GM19238 (cell line): ENCODE results near the gene PCLO.
"Not testable (repeated sequence)": the region's sequence is repeated elsewhere in the genome, so short reads cannot be mapped to it uniquely, and the experiment has no call there.

ENCODE experiments used
- DNase-seq: peaks from one replicate; pipeline ENCODE4 v3.0.0; 2011; ENCODE audit warnings: low spot score; ENCODE audit not compliant: insufficient read length

PCLO gene

DNA sequence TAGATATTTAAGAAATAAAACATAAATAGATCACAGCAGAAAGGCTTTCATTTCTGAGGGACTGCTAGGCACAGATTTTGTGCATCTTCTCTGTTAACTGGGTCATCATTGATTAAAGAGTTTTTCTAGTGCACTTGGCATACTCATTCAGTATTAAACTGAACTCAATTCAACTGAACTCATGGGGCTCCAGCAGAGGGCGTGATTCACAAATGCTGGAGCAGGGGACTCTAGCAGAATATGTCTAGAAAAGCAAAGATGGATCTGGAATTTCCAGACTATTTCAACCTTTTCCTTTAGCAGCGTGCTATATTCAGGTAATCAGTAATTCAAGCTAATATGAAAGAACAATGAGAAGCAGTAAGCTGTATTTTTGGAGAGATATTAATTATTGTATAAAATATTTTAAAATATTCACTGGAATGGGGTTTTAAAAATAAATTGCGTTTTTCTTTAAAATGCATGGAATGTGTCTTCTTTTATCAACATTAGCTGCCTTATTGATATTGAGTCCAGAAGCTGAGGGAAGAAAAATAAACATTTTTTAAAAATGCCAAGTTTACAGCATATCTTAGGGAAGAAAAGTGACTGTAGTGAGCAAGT lies 422.3 kb downstream of the PCLO start:
- no peak for DNase-seq

DNA sequence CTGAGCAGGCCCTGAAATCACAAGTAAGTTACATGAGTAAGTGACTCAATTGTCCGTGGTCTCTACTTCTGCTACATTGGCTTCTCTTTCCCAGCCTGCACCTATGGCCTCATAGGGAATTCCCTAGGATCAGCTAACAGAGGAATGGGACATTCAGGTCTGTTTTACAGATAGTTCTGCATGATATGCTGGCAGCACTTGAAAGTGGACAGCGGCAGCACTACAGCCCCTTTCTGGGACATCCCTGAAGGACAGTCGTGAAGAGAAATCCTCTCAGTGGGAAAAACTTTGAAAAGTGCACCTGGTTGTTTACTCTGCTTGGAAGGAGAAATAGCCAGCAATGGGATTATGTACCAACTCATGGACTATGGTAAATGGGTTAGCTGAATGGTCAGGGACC lies 426.1 kb downstream of the PCLO start:
- DNase-seq, result no peak

DNA sequence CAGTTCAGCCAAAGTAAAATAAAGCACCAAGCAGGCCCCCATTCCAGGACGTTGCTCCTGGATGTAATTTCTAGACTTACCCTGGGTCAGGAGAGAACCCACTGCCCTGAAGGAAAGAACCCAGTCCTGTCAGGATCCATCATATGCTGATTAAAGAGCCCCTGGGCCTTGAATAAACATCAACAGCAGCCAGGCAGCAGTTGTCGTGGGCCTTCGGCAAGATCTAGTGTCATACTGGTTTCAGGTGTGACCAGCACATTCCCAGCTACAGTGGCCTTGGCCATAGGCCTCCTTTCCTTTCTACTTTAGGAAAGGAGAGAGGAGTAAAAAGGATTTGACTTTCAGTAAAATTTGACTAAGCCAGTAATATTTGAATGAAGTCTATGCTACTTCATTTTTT lies 430.0 kb downstream of the PCLO start:
- DNase-seq, result no peak

DNA sequence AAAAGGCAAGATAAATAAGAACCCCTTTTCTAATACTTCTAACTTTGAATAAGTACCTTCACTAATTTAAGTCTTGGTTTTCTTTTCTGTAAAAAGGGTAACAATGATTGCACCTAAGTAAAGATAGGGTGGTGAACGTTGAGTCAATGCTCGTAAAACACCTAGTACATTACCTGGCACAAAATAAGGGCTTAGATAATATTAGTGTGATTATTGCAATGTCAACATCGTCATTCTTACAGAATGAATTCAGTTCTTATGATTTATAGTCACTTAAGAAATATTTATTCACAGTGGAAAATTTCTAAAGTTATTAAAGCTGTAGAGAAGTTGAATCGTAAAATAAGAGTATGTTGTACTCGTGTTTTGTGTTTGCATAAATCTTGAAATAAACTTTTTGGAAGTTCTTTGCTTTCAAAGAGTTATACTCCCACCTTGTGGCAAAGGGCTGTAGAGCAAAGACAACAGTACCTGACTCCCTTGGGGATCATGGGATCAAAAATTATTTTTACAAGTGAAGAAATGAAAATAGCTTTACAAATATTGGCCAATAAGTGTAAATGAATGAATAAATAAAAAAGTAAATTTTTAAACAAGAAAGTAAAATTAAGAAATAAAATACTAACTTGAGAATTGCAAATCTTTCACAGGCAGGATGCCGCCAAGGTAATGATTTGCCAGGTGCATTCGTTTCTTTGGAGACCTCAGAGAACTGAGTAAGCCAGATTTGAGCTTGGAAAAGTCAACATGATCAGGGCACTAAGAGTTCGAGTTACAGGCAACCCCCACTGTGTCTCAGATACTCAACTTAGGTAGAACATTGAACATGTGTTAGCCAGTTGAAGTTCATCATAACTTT lies 433.3 kb downstream of the PCLO start:
- no peak for DNase-seq

DNA sequence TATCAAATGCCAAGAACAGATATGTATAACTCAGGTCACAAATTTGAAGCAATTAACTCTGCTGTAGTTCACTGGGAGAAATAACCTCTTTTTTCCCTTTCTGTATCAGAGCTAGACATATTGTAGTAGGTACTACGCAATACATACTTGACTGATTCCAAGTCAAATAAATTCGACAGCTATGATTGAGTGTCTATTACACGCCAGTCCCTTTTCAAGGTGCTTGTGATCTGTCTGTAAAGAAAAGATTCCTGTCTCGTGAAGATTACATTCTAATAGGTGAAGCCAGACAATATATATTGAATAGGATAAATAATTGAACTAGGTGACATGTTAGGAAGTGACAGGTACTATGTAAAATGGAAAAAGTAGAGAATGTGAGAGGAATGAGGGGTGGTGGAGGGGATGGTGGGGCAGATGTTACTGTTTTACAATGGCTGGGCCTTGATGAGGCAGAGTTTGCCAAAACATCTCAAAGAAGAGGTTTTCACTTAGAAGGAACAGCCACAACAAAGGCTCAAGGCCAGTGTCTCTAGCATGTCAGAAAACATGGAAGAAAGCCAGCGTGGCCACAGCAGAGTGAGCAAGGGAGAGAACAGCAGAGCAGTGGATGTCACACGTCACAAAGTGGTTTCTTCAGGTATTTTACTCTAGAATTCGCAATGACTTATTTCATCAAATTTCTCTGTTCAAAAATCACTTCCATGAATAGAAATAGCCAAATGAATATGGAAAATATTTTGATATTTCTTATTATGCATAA lies 436.5 kb downstream of the PCLO start:
- no peak for DNase-seq

DNA sequence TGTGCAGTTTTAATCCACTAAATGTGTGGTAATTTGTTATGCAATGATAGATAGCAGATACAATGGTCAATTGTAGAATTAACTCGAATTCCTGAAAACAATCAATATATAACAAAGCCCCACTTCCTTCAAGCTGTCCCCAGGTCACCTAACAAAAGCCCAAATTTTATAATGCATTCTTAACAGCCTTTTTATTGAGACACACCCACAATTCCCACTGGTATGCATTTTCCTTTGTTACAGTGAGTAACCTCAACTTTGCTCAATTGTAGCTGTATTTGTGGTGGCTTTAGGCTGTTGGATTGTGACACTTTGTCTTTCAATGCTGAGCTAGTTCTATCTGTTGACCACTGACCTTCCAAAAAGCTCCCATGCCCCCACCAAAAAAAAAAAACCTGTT lies 439.3 kb downstream of the PCLO start:
- no peak for DNase-seq

DNA sequence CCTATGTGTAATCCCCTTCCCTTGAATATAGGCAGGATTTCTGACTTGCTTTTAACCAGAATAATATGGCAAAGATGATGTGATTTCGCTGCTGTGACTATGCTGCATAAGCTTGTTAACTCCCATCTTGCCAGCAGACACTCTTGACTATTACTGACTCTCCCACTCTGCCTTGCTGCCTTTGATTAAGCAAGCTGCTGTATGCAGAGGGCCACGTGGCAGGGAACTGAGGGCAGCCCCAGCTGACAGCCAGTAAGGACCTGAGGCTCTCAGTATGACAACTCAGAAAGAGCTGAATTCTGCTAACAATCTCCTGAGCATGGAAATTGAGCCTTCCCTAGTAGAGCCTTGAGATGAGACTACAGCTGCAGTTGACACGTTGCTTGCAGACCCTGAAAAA lies 439.7 kb downstream of the PCLO start:
- DNase-seq, result no peak

DNA sequence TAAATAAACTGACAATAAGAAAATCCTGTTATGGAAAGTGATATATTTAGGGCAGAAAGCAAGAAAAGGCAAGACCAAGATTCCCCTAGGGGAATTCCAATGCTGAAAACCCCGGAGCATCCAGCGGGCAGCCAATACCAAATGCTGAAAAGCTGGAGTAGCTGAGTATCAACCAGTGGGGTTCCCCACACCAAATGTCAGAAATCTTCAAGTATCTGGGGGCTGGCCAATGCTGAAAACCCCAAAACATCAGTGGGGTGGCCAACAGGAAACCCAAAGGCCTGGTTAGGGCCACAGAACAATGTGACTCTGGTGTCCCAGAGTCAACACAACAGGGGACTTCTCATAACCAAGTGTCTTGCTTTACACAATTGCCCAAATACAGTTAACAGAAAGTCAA lies 447.3 kb downstream of the PCLO start:
- no peak for DNase-seq

DNA sequence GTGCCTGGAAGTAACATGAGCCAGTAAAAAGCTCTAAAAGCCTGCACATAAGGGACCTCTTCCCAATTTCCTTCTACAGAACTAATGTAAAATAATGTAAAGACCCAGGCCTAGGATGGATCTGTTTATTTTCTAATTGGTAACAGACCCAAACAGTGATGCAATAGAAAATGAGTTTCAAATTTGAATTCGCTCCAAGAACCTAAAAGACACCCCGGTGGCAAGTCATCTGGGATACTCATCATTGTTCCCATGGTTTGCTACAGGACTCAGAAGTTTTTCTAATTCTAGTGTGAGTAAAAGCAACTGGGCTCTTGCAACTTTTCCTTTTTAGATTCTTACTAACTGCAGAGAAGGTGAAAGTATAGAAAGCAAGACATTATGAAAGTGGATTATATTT lies 447.8 kb downstream of the PCLO start:
- no peak for DNase-seq

DNA sequence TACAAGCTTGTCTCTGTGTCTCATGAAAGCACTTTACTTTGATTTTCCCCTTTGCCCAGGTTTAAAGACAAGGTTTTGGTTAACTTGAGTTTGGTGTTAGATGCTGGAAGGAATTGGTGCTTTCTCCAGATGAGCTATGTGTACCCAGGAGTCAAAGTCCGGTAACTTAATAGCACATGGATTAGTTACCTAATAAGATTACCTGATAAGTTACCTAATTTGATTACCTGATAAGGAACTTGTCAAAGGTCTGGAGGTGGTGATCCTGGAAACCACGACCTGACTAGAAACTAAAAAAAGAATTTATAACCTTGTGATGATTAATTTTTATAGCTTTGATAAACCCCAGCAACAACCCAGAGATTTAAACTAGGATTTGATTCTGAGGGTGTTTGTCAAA lies 449.2 kb downstream of the PCLO start:
- no peak for DNase-seq

DNA sequence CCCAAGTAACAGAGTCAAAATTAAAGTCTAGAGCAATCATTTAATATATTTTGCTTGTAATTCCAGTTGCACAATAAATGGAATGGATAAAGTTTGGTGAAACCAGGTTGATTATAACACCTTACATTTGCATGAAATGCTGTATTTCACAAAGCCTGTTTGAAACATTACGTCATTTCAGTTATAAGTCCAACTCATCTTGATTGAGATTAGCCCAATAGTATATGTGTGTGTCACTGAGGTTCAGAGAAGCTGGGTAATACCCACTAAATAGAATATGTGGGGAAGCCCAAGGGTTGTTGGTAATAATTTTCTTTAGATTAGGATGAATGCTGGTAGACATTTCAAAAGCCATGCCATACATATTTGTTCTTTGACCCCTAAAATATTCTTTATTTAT lies 456.3 kb downstream of the PCLO start:
- DNase-seq, result not testable (repeated sequence)

DNA sequence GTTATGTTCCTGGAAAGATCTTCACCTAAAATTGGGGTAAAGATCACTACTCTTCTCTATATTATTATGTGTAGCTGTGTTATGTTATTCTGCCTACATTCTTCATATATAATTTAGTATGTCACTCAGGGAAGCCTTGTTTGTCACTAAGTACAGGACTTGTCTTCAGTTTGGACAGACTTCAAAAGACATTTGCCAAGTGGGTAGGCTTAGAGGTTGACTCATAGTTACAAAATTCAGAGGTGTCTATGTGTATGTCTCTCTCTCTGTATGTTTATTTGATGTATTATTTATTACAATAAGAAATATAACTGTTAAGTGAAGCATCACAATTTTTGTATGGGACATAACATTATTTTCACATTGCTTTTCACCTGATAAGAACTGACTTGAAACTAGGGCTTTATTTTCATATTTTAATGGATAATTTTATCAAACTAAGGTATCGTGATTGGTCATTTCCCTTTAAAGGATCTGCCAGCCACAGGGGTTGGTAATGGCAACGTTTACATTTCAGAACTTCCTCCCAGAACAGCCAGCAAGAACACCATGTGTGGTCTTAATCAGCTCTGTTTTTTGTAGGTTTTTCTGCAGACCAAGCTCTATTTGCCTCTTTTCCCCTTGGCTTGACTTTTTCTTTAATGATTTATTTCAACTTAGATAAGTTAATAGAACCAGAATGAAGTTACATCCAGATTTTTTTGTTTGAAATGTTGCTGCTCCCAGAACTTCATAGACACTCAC lies 457.0 kb downstream of the PCLO start:
- DNase-seq, result no peak

DNA sequence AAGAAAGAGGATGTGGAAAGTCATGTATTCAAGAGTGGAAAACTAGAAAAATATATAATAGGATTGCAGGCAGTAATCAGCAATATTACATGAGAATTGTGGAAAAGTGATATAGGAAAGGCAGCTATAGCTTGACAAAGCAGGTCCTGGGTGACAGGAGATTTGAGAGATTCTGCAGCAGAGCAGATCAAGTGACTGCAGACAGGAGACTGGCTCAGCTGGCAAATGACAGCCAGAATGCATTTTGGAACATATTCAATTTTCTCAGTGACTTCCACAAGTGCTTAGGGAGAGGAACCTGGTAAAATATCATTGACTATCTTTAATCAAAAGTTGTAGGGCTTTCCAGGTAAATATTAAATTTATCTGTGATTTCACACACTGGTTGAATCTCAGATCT lies 458.6 kb downstream of the PCLO start:
- no peak for DNase-seq
